ENCODE measurements around the gene HCFC1.

DNA sequence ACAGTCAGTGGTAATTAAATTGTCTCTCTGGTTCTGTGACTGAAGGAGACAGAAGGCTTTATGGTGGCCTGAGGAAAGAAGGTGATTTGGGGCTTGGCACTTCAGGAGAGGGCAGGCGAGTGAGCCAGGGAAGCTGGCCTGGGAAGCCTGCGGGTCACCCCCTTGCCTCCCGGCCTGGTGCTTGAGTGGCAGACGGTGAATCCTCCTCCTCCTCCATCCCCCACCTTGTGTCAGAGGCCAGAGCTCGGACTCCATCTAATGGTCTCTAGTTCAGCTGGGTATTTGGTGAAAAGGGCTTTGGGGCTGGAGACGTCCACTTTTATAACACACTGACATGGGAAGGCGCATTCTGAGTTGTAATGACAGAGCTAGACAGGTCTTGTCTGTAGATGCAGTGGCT, 9.6 kb upstream of the HCFC1 start:
- TF ChIP-seq POLR2A (IDR thresholded peaks at IDR 0.05), result no peak
- TF ChIP-seq, protein P1, sequence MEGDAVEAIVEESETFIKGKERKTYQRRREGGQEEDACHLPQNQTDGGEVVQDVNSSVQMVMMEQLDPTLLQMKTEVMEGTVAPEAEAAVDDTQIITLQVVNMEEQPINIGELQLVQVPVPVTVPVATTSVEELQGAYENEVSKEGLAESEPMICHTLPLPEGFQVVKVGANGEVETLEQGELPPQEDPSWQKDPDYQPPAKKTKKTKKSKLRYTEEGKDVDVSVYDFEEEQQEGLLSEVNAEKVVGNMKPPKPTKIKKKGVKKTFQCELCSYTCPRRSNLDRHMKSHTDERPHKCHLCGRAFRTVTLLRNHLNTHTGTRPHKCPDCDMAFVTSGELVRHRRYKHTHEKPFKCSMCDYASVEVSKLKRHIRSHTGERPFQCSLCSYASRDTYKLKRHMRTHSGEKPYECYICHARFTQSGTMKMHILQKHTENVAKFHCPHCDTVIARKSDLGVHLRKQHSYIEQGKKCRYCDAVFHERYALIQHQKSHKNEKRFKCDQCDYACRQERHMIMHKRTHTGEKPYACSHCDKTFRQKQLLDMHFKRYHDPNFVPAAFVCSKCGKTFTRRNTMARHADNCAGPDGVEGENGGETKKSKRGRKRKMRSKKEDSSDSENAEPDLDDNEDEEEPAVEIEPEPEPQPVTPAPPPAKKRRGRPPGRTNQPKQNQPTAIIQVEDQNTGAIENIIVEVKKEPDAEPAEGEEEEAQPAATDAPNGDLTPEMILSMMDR (IDR thresholded peaks at IDR 0.05), result no peak
- no peak for TF ChIP-seq EP300 (IDR thresholded peaks at IDR 0.05)

Data from ovary (tissue), 3 donors.